Measurements from ENCODE around the gene LITAF. TPM values are rescaled to one million over a fixed set of nuclear protein-coding genes. Genes with fewer than 3 reads are reported as not detected.
"Not testable (repeated sequence)": the region's sequence is repeated elsewhere in the genome, so short reads cannot be mapped to it uniquely, and the experiment has no call there.

LITAF gene
- polyA plus RNA-seq, 1 donor from 2014 or later, result 0.31 TPM

DNA sequence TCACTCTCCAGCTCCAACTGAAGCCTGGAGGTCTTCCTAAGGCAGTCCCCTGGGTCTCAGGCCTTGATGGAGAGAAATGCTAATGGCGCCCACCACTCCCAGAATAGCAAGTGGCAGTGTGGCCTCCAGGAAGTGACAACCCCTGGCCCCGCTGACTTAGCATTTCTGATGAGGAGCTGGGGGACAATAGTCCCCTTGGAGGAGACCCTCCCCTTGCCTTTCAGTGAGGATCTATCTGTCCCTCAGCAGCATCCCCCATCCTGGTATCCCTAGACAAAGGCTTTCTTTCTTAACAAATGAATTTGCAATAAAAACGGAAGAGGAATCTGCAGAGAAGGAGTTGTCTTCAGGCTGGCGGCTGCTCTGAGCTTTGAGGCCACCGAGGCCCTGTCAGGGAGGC lies 68.8 kb downstream of the LITAF start:
- Histone ChIP-seq H2AFZ (ENCODE audit: low read depth, low read length) (no peak overlapping the region), H3F3A (ENCODE audit: insufficient read depth, low read length, poor library complexity, severe bottlenecking) (no peaks in the 10 kb centered on the region), H3K9ac (ENCODE audit: low read length) (no peak overlapping the region), H3K79me2 (replicated peaks; ENCODE audit: insufficient read depth, low read length) (no peaks in the 10 kb centered on the region), H3K4me3 (ENCODE audit: low read length) (no peak overlapping the region), H3K27ac (ENCODE audit: low read length) (no peak overlapping the region), H3K4me2 (ENCODE audit: low read length) (no peak overlapping the region), H3K36me3 (ENCODE audit: insufficient read depth, low read length) (no peaks in the 10 kb centered on the region), H3K9me2 (ENCODE audit: insufficient read depth, low read length) (no peaks in the 10 kb centered on the region), H3K27me3 (ENCODE audit: insufficient read depth, low read depth, low read length) (no peaks in the 10 kb centered on the region), H3K9me3 (ENCODE audit: low read length) (no peaks in the 10 kb centered on the region), H4K20me1 (ENCODE audit: insufficient read depth) (no peaks in the 10 kb centered on the region)
- TF ChIP-seq SMC3 (conservative IDR thresholded peaks at IDR 0.05; ENCODE audit: poor library complexity), result no peak
- no peak for TF ChIP-seq RAD21 (conservative IDR thresholded peaks at IDR 0.05)
- TF ChIP-seq EZH2 (IDR thresholded peaks at IDR 0.05; ENCODE audit: borderline replicate concordance, insufficient read depth, low read length, poor library complexity, severe bottlenecking), result no peak
- no peak for TF ChIP-seq MXI1 (conservative IDR thresholded peaks at IDR 0.05; ENCODE audit: poor library complexity, severe bottlenecking)
- TF ChIP-seq, protein P1, sequence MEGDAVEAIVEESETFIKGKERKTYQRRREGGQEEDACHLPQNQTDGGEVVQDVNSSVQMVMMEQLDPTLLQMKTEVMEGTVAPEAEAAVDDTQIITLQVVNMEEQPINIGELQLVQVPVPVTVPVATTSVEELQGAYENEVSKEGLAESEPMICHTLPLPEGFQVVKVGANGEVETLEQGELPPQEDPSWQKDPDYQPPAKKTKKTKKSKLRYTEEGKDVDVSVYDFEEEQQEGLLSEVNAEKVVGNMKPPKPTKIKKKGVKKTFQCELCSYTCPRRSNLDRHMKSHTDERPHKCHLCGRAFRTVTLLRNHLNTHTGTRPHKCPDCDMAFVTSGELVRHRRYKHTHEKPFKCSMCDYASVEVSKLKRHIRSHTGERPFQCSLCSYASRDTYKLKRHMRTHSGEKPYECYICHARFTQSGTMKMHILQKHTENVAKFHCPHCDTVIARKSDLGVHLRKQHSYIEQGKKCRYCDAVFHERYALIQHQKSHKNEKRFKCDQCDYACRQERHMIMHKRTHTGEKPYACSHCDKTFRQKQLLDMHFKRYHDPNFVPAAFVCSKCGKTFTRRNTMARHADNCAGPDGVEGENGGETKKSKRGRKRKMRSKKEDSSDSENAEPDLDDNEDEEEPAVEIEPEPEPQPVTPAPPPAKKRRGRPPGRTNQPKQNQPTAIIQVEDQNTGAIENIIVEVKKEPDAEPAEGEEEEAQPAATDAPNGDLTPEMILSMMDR (IDR thresholded peaks at IDR 0.05; ENCODE audit: poor library complexity, severe bottlenecking), result no peak

DNA sequence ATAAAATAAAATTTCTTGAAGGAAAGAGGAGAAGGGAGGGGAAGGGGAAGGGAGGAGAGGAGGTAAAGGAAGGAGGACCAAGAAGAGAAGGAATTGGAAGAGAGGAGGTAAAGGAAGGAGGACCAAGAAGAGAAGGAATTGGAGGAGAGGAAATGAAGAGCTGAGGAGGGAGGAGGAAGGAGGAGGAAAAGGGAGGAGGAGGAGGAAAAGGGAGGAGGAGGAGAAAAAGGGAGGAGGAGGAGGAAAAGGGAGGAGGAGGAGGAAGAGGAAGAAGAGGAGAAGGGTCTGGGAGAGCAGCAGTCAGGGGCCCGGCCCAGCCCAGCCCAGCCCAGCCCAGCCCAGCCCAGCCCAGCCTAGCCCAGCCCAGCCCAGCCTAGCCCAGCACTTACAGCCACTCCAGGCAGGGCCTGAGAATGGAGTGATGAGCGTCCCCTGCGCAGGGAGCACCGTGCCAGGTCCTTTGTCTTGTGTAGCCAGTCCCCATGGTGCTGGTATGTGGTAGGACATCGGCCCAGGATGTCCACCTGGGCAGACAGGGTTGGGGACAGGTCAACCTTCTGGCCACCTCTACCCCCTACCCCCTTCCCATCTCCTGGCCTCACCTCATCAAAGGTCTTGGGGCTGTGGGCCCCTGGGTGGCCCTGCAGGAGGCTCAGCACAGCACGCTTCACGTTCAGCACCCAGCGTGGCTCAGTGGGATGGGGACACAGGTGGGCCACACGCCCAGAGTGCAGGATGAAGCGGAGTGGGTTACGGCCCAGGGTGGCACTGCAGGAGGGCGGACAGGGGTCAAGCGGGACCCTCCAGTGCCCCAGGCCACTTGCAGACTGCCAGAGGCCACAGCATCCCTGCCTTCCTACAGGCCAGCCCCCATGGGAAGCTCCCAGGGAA lies 70.9 kb downstream of the LITAF start:
- H3K36me3 ChIP-seq (ENCODE audit: insufficient read depth, low read length), result no peaks in the 10 kb centered on the region
- no peak overlapping the region for H3K4me2 ChIP-seq (ENCODE audit: low read length)
- H3F3A ChIP-seq (ENCODE audit: insufficient read depth, low read length, poor library complexity, severe bottlenecking), result no peaks in the 10 kb centered on the region
- no peaks in the 10 kb centered on the region for H3K79me2 ChIP-seq (replicated peaks; ENCODE audit: insufficient read depth, low read length)
- H3K9ac ChIP-seq (ENCODE audit: low read length), result no peak overlapping the region
- no peak overlapping the region for H3K4me3 ChIP-seq (ENCODE audit: low read length)
- no peak overlapping the region for H3K27ac ChIP-seq (ENCODE audit: low read length)
- no peaks in the 10 kb centered on the region for H3K27me3 ChIP-seq (ENCODE audit: insufficient read depth, low read depth, low read length)
- no peak for TF ChIP-seq RAD21 (conservative IDR thresholded peaks at IDR 0.05)
- no peak for TF ChIP-seq SMC3 (conservative IDR thresholded peaks at IDR 0.05; ENCODE audit: poor library complexity)
- TF ChIP-seq MXI1 (conservative IDR thresholded peaks at IDR 0.05; ENCODE audit: poor library complexity, severe bottlenecking), result no peak
- no peak for TF ChIP-seq POLR2AphosphoS5 (IDR thresholded peaks at IDR 0.05)
- no peak for TF ChIP-seq EP300 (conservative IDR thresholded peaks at IDR 0.05; ENCODE audit: poor library complexity, severe bottlenecking)
- TF ChIP-seq EZH2 (IDR thresholded peaks at IDR 0.05; ENCODE audit: borderline replicate concordance, insufficient read depth, low read length, poor library complexity, severe bottlenecking), result no peak
- no peaks in the 10 kb centered on the region for H3K9me3 ChIP-seq (ENCODE audit: low read length)
- H3K9me2 ChIP-seq (ENCODE audit: insufficient read depth, low read length), result no peaks in the 10 kb centered on the region
- H4K20me1 ChIP-seq (ENCODE audit: insufficient read depth), result no peaks in the 10 kb centered on the region
- no peak overlapping the region for H2AFZ ChIP-seq (ENCODE audit: low read depth, low read length)

DNA sequence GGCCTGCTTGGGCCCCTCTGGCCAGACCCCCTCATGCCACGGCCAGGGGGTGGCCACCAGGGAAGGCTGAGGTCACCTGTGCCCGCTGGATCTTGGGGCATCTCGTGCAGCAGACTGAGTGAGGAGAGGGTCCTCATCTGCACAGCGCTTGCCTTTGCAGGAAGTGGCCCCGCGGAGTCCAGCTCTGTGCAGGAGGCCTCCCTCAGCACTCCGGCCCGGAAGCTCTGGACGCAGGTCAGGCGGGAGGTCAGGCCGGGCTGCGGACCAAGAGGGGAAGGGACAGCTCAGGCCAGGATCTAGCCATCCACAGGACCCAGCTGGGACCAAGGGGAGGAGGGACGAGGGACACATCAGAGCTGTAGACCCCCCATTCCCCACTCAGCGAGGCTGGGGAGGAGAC lies 72.4 kb downstream of the LITAF start:
- no peak overlapping the region for H2AFZ ChIP-seq (ENCODE audit: low read depth, low read length)
- no peaks in the 10 kb centered on the region for H3K79me2 ChIP-seq (replicated peaks; ENCODE audit: insufficient read depth, low read length)
- no peak overlapping the region for H3K27ac ChIP-seq (ENCODE audit: low read length)
- H3K27me3 ChIP-seq (ENCODE audit: insufficient read depth, low read depth, low read length), result no peaks in the 10 kb centered on the region
- H3K36me3 ChIP-seq (ENCODE audit: insufficient read depth, low read length), result no peaks in the 10 kb centered on the region
- H4K20me1 ChIP-seq (ENCODE audit: insufficient read depth), result no peaks in the 10 kb centered on the region
- H3K9ac ChIP-seq (ENCODE audit: low read length), result no peak overlapping the region
- no peaks in the 10 kb centered on the region for H3K9me3 ChIP-seq (ENCODE audit: low read length)
- no peak overlapping the region for H3K4me2 ChIP-seq (ENCODE audit: low read length)
- TF ChIP-seq, protein P1 (IDR thresholded peaks at IDR 0.05; ENCODE audit: poor library complexity, severe bottlenecking), result no peak
- TF ChIP-seq EP300 (conservative IDR thresholded peaks at IDR 0.05; ENCODE audit: poor library complexity, severe bottlenecking) (no peak), TAF1 (IDR thresholded peaks at IDR 0.05; ENCODE audit: low read depth) (no peak), RAD21 (conservative IDR thresholded peaks at IDR 0.05) (no peak), POLR2AphosphoS5 (IDR thresholded peaks at IDR 0.05) (no peak)
- TF ChIP-seq, protein P2, sequence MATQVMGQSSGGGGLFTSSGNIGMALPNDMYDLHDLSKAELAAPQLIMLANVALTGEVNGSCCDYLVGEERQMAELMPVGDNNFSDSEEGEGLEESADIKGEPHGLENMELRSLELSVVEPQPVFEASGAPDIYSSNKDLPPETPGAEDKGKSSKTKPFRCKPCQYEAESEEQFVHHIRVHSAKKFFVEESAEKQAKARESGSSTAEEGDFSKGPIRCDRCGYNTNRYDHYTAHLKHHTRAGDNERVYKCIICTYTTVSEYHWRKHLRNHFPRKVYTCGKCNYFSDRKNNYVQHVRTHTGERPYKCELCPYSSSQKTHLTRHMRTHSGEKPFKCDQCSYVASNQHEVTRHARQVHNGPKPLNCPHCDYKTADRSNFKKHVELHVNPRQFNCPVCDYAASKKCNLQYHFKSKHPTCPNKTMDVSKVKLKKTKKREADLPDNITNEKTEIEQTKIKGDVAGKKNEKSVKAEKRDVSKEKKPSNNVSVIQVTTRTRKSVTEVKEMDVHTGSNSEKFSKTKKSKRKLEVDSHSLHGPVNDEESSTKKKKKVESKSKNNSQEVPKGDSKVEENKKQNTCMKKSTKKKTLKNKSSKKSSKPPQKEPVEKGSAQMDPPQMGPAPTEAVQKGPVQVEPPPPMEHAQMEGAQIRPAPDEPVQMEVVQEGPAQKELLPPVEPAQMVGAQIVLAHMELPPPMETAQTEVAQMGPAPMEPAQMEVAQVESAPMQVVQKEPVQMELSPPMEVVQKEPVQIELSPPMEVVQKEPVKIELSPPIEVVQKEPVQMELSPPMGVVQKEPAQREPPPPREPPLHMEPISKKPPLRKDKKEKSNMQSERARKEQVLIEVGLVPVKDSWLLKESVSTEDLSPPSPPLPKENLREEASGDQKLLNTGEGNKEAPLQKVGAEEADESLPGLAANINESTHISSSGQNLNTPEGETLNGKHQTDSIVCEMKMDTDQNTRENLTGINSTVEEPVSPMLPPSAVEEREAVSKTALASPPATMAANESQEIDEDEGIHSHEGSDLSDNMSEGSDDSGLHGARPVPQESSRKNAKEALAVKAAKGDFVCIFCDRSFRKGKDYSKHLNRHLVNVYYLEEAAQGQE (IDR thresholded peaks at IDR 0.05; ENCODE audit: borderline replicate concordance), result no peak
- no peaks in the 10 kb centered on the region for H3F3A ChIP-seq (ENCODE audit: insufficient read depth, low read length, poor library complexity, severe bottlenecking)
- H3K4me3 ChIP-seq (ENCODE audit: low read length), result no peak overlapping the region
- no peaks in the 10 kb centered on the region for H3K9me2 ChIP-seq (ENCODE audit: insufficient read depth, low read length)

DNA sequence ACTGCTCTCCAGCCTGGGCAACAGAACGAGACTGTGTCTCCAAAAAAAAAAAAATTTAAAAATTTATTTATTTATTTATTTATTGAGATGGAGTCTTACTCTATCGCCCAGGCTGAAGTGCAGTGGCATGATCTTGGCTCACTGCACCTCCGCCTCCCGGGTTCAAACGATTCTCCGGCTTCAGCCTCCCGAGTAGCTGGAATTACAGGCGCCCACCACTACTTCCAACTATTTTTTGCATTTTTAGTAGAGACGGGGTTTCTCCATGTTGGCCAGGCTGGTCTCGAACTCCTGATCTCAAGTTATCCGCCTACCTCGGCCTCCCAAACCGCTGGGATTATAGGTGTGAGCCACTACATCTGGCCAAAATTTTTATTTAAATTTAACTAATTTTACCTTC lies 73.4 kb downstream of the LITAF start:
- not testable (repeated sequence) for H4K20me1 ChIP-seq (ENCODE audit: insufficient read depth); H2AFZ ChIP-seq (ENCODE audit: low read depth, low read length); H3K4me3 ChIP-seq (ENCODE audit: low read length); H3K27ac ChIP-seq (ENCODE audit: low read length); H3K36me3 ChIP-seq (ENCODE audit: insufficient read depth, low read length); H3K9me3 ChIP-seq (ENCODE audit: low read length); H3K9me2 ChIP-seq (ENCODE audit: insufficient read depth, low read length); H3K27me3 ChIP-seq (ENCODE audit: insufficient read depth, low read depth, low read length); H3K4me2 ChIP-seq (ENCODE audit: low read length); H3F3A ChIP-seq (ENCODE audit: insufficient read depth, low read length, poor library complexity, severe bottlenecking); H3K79me2 ChIP-seq (replicated peaks; ENCODE audit: insufficient read depth, low read length); H3K9ac ChIP-seq (ENCODE audit: low read length)
